GM12891 (cell line): ENCODE data around the gene SYT1.

ENCODE experiments used
- PAX5 ChIP-seq: IDR thresholded peaks from 2 replicates; pipeline ENCODE4 v1.6.1; 2011; ENCODE audit warnings: low read length, moderate library complexity, mild to moderate bottlenecking; ENCODE audit not compliant: insufficient read depth, severe bottlenecking
- POLR2A ChIP-seq: IDR thresholded peaks from 2 replicates; pipeline ENCODE4 v1.6.1; 2011; ENCODE audit warnings: low read depth, low read length, control low read depth
- POLR2AphosphoS5 ChIP-seq: IDR thresholded peaks from 2 replicates; pipeline ENCODE4 v1.6.1; 2011; ENCODE audit warnings: low read depth, low read length, control low read depth
- POU2F2 ChIP-seq: IDR thresholded peaks from 2 replicates; pipeline ENCODE4 v1.6.1; 2011; ENCODE audit warnings: low read depth, mild to moderate bottlenecking, control low read depth, low read length, moderate library complexity
- SPI1 ChIP-seq: IDR thresholded peaks from 2 replicates; pipeline ENCODE4 v1.6.1; 2011; ENCODE audit warnings: low read depth, low read length, control low read depth

DNA sequence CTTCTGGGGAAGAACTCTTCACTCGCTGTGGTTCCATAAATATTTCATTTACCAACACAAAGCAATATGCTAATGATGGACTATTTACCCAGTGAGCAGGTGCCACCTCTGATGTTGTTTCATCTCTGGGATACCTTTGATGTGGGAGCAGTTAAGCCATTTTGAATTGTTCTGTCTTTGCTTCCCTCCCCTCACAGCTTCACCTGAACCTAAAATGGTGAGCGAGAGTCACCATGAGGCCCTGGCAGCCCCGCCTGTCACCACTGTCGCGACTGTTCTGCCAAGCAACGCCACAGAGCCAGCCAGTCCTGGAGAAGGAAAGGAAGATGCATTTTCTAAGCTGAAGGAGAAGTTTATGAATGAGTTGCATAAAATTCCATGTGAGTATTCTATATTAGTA, 352.7 kb downstream of the SYT1 start:
- TF ChIP-seq POLR2A = no peak
- no peak for TF ChIP-seq POLR2AphosphoS5
- no peak for TF ChIP-seq POU2F2
- TF ChIP-seq SPI1 = no peak
- TF ChIP-seq PAX5 = no peak
